Measurements from ENCODE around the gene PHRF1.

PHRF1 gene

GRCh38 chr11:657691-658126 lies 81.4 kb downstream of the PHRF1 start:
- in situ Hi-C loops (cut with HindIII; ENCODE audit: low pct_ligation_motif_present, low sequenced_read_pairs): no loop called here
- no peaks in the 10 kb centered on the region for H3K27me3 ChIP-seq (replicated peaks)
- no peak for TF ChIP-seq CTCF (IDR thresholded peaks at IDR 0.05; ENCODE audit: low read depth, low read length, missing control alignments)
- no peak overlapping the region for H3K4me3 ChIP-seq (ENCODE audit: low read depth, low read length)
- no peak overlapping the region for H3K27ac ChIP-seq
- no peak for DNase-seq
- H3K36me3 ChIP-seq (replicated peaks): peaks cover 15% of the 10 kb centered on the region

GRCh38 chr11:659532-660085 lies 83.3 kb downstream of the PHRF1 start:
- DNase-seq: no peak
- peaks cover 23% of the 10 kb centered on the region for H3K36me3 ChIP-seq (replicated peaks)

DNA sequence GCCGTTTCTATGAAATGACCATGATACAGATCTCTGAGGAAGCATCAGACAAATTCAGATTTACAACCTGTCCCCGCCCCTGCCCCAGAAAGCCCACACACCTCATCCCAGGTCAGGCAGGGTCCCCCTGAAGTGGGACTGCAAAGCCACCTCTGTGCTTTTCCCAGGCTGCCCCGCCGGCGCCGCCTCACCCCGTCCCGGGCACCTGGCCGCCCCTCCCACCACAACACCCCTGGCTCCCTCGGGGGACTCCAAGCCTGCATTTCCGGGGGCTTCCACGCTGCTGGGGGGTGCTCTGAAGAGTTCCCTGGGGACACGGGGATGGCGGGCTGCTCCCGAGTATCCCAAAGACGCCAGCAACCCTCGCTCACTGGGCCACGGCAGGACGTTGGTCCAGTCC lies 84.0 kb downstream of the PHRF1 start:
- H3K27me3 ChIP-seq (replicated peaks): no peaks in the 10 kb centered on the region
- in situ Hi-C loops (cut with HindIII; ENCODE audit: low pct_ligation_motif_present, low sequenced_read_pairs): no loop called here
- peaks cover 23% of the 10 kb centered on the region for H3K36me3 ChIP-seq (replicated peaks)
- H3K27ac ChIP-seq: no peak overlapping the region
- TF ChIP-seq CTCF (IDR thresholded peaks at IDR 0.05; ENCODE audit: low read depth, low read length, missing control alignments): no peak
- H3K4me3 ChIP-seq (ENCODE audit: low read depth, low read length): no peak overlapping the region
- DNase-seq: no peak

More at GRCh38 chr11:659532-660085, 83.3 kb downstream of the PHRF1 start:
- no peak for TF ChIP-seq CTCF (IDR thresholded peaks at IDR 0.05; ENCODE audit: low read depth, low read length, missing control alignments)
- no peak overlapping the region for H3K27ac ChIP-seq
- H3K4me3 ChIP-seq (ENCODE audit: low read depth, low read length): no peak overlapping the region
- H3K27me3 ChIP-seq (replicated peaks): no peaks in the 10 kb centered on the region
- in situ Hi-C loops (cut with HindIII; ENCODE audit: low pct_ligation_motif_present, low sequenced_read_pairs): no loop called here

DNA sequence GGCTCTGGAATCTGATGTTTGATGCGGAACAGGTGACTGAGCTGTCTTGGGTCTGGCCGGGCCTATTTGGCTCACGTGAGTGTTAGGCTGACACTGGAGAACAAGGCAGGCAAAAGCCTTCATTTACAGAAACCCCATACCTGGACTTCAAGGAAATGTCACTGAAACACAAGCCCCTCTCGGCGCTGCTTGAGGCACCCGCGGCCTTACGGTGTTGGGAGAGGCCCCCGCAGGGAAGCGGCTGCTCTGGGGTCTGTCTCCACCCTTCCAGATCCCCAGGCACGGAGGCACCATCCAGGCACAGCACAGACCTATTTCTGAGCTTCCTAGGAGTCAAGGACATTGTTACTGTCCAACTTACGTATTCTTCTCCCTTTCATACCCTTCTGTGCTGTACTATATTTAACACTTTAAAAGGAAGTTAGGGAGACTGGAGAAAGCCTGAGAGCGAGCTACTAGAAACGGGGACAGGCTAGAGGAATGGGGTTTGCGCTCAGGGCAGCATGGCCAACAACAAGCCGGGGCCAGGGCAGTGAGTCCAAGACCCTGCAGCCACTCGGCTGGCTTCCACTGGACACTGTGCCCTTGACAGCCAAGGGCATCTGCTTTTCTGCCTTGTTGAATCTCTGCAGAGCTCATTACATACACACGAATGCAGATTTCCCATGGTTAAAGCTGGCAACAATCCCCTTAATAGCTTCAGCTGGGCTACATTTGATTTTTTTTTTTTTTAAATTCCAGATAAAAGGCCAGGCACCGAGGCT lies 84.6 kb downstream of the PHRF1 start:
- TF ChIP-seq CTCF (IDR thresholded peaks at IDR 0.05; ENCODE audit: low read depth, low read length, missing control alignments): no peak
- H3K36me3 ChIP-seq (replicated peaks): peaks cover 24% of the 10 kb centered on the region
- H3K27me3 ChIP-seq (replicated peaks): no peaks in the 10 kb centered on the region
- DNase-seq: no peak
- in situ Hi-C loops (cut with HindIII; ENCODE audit: low pct_ligation_motif_present, low sequenced_read_pairs): no loop called here
- no peak overlapping the region for H3K4me3 ChIP-seq (ENCODE audit: low read depth, low read length)
- H3K27ac ChIP-seq: no peak overlapping the region
